H1 (cell line): ENCODE results near the gene TLE4. TPM values are rescaled to one million over a fixed set of nuclear protein-coding genes. Genes with fewer than 3 reads are reported as not detected.

Experiments used
- CEBPB ChIP-seq: IDR thresholded peaks from 2 replicates; pipeline ENCODE4 v1.6.1; 2012; ENCODE audit warnings: low read depth, low read length
- JUN ChIP-seq: IDR thresholded peaks from 2 replicates; pipeline ENCODE4 v1.6.1; 2011; ENCODE audit warnings: low read depth, mild to moderate bottlenecking, improper control_type of control experiment, low read length
- RFX5 ChIP-seq: IDR thresholded peaks from 2 replicates; pipeline ENCODE4 v1.6.1; 2011; ENCODE audit warnings: low read depth, low read length, improper control_type of control experiment, borderline replicate concordance
- ZNF274 ChIP-seq: IDR thresholded peaks from 2 replicates; pipeline ENCODE4 v1.7.0; 2012; ENCODE audit warnings: low read length, borderline replicate concordance; ENCODE audit errors: extremely low read depth
- polyA plus RNA-seq, 7 experiments: library from polyadenylated mRNA; depleted of rRNA in 3 of 7; stranded (reverse) in 5 of 7; unstranded in 2 of 7; fragments of >200 nt in 5 of 7; fragments of 200-250 nt in 2 of 7; gene quantifications; 1 replicate in 5 of 7; 2 replicates in 1 of 7; 4 replicates in 1 of 7; pipeline versions ENCODE4 v1.2.1 to v1.2.3, GENCODE V29; 2011 to 2013; ENCODE audit warnings: missing spikeins in 2 of 7, mixed read lengths in 2 of 7
- total RNA-seq: library from RNA; stranded (reverse); fragmentation: NEBNext Ultra II Directional; extraction: Animal tissue kit (Norgen Biotek cat#: 25700); gene quantifications from 2 replicates; pipeline ENCODE4 v1.2.1, GENCODE V29; 2021

TLE4 gene
- total and polyA plus RNA-seq, 2 of the 8 experiments (the other 6 are each of a cell fraction or from before 2014, with no cell fraction given), result 32.4 to 36.9 TPM

GRCh38 chr9:79610019-79610631, 38.4 kb downstream of the TLE4 start (continued):
- TF ChIP-seq RFX5 (no peak), CEBPB (no peak), JUN (no peak), ZNF274 (no peak)
